GM18507 (cell line): ENCODE data around the gene ARHGEF12.

ENCODE experiments used
- DNase-seq: peaks from one replicate; pipeline ENCODE4 v3.0.0; 2011; ENCODE audit warnings: low read depth; ENCODE audit not compliant: insufficient read length; ENCODE audit errors: extremely low spot score
- FAIRE-seq: peaks from 2 replicates; lab custom pipeline; 2011; peaks lifted over from hg19 to GRCh38; lab: Jason Lieb, UNC

ARHGEF12 gene

DNA sequence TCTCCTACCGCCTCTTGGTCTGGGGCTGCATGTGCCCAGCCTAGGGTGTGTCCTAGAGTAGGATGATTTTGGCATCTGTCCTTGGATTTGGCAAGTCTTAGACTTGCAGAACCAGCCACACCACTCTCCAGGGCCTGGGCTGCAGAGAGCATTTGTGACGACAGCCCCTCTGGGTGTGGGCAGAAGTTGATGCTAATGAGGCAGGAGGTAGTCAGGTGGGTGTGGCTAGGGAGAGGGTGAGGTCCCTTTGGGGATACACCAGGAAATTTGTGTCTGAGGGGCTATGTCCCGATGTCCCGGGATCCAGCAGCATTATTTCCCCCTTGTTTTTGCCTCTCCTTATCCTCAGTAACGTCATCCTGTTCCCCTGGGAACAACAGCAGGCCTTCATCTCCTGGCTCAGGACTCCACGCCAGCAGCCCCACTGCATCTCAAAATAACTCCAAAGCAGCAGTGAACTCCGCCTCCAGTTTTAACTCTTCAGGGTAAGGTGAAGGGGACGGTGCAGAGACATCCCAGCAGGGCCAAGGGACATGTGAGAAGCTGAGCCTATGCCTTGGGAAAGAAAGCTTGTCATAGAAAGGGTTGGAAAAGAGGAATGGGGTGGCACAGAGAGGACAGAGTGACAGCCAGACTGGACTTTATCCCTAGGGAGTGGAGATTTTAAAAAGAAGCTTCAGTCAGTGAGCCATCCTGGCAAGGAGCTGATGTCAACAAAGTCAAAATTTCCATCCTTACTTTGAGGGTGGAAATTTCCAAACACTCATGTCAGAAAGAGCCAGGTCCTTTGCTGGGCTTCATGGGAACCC lies 19.1 kb upstream of the ARHGEF12 start:
- DNase-seq = no peak
- FAIRE-seq = no peak

DNA sequence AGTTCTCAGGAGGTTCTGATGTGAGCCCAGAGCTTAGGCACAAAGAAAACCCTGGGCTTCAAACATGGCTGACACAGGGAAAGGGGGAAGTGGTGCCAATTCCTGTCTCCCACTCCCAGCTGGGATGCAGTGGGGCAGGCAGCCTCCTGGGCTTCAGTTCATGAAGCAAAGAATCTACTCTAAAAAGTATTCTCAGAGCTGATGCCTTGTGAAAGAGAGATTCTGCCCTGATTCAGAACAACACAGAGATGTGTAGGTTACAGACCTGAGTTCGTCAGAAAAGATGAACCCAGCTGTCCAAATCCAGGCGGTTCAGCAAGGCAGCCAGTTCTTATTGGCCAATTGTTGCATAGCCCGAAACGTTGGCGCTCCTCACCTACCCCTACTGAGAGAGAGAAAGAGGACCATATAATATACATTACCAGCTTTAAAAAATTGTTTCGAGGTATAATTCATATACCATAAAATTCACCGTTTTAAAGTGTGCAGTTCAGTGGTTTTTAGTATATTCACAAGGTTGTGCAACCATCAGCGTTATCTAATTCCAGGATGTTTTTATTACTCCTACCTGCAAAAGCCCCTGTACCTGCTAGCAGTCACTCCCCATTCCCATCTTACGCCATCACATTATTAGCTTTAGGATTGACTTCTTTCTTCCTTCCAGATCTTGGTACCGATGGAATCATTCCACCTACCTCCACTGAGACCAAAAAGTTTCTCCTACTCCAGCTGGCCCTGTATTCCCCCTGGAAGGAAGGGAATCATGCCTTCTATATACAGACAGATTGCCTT lies 18.3 kb upstream of the ARHGEF12 start:
- DNase-seq (no peak), FAIRE-seq (no peak)

DNA sequence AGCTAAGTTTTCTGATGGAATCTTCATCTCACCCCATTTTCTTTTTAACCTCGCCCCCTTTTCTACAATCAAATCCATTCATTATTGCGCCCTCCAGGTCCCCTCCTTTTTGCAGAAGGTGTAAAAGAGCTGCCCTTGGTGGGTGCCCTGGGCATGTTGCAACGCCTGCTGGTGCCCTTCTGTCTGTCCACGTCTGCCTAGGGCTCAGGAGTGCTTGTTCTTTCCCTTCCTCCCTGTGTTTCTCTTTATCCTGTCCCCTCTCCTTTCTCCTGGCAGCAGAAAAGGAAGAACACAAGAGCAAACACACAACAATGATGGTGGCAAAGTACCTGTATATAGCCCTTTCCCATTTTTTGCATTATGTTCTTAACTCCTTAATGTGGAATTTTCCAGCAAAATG lies 17.3 kb upstream of the ARHGEF12 start:
- FAIRE-seq (no peak), DNase-seq (no peak)

DNA sequence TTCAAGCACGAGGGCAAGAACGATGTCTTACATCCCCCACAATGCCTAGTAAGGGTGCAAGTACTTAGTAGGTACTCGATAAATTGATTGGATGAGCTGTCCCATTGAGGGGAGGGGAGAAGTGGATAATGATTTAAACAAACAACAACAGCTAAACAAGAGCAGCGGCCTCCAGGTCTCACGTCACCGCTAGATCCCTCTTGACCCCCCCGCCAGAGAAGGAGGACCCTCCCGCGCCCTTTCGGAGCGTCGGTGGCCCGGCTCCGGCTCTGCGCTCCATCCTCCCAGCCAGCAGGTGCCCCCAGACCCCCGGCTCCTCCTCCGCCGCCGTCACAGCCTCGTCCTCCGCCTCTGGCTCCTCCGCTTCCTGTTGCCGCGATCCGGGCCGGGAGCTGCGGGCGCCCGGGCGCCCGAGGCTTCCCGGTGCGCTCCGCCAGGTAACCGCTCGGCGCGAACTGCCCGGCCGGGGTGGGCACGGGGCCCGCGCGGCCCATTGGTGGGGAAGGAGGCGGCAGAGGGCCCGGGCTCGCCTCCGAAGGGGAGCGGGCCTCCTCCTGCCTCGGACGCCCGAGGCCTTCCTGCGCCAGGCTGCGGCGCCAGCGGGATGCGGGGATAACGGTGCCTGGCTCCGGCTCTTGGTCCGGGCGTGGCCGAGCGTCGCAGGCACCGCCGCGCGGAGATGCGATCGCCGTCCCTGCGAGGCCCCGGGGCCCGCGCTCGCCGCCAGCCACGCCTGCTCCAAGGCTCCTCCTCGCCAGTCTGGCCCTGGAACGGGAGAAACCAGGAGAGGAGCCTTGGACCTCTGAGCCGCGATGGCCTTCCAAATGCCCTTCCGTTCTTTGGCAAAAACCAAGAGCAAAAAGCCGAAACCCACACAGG lies 11.0 kb upstream of the ARHGEF12 start, which contains the start of gene TLCD5:
TSS of gene TLCD5 (plus strand) at position 368 of the 879 bp plus-strand sequence. CDS start 2,143 bp downstream, outside the sequence.
- FAIRE-seq (no peak), DNase-seq (no peak)

DNA sequence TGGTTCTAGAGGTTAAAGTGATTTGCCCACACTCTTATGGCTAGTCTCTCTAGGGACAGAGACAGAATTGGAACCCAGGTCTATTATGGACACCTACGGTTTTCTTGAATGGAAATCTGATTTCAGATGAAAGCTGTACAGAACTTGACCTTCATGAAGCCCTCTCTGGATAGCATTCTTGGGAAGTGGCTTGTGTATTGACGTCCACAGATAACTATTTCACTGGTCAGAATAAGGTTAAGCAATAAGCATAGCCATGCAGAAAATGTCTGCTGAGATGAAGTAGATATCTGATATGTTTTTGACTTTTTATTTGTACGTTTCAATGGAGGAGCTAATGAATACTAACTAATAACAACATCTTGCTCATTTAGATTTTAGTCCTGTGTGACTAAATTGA lies 10.0 kb upstream of the ARHGEF12 start:
- no peak for DNase-seq
- no peak for FAIRE-seq

DNA sequence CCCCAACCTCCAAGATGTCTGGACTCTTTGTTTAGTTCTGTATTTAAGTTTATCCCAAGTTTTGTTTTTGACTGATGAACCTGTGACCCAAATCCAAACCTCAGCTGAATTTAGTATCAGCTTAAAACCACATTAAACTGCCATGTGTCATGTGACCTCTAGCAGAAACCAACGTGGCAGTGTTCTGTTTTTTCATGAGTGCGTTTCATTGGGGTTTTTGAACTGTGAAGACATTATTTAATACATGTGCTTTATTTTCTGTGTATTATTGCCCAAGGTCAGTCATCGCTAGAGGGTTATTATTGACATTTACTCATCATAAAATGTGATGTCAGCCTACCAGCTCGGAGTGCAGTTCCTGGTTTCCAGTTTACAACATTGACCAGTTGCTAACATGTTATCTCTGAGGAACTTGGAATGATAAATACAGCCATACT lies 9.3 kb upstream of the ARHGEF12 start:
- FAIRE-seq = no peak
- no peak for DNase-seq

DNA sequence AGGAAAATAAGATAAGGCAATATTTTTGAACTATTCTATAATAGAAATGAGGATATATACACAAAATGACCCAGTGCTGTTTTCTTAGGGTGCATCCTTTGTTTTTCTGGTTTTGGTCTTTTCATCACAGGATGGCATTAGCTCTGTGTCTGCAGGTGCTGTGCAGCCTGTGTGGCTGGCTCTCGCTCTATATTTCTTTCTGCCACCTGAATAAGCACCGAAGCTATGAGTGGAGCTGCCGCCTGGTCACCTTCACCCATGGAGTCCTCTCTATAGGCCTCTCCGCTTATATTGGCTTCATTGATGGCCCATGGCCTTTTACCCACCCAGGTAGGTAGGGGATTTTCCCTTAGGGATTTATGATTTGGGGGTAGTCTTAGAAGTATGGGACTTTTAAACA lies 8.9 kb upstream of the ARHGEF12 start:
- FAIRE-seq = no peak

DNA sequence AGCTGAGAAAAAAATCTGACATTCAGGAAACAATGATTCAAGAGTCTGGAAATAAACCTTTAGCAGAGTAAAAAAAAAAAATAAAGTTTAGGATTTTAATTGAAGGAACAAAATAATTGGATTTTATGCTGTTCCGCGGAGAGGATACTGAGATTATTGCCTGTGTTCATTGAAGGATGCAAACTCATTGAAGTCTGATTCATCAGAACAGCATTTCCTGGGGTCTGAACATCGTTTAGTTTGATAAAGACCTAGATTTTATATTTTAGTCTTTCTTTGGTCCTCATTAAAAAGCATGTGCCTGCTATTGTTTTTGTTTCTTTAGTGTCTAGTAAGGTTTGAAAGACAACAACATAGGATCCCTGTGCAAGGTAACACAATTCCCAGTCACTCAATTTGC lies 6.7 kb upstream of the ARHGEF12 start:
- FAIRE-seq (no peak), DNase-seq (no peak)

More for the DNA sequence above, 8.9 kb upstream of the ARHGEF12 start:
- no peak for DNase-seq

DNA sequence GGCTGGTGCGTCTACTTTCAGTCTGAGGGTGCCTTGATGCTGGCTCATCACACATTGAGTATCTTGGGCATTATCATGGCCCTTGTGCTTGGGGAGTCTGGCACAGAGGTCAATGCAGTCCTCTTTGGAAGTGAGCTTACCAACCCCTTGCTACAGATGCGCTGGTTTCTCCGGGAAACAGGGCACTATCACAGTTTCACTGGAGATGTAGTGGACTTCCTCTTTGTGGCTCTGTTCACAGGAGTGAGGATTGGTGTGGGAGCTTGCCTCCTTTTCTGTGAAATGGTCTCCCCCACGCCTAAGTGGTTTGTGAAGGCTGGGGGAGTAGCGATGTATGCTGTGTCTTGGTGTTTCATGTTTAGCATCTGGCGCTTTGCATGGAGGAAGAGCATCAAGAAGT lies 6.2 kb upstream of the ARHGEF12 start:
- FAIRE-seq = no peak
- DNase-seq = no peak

DNA sequence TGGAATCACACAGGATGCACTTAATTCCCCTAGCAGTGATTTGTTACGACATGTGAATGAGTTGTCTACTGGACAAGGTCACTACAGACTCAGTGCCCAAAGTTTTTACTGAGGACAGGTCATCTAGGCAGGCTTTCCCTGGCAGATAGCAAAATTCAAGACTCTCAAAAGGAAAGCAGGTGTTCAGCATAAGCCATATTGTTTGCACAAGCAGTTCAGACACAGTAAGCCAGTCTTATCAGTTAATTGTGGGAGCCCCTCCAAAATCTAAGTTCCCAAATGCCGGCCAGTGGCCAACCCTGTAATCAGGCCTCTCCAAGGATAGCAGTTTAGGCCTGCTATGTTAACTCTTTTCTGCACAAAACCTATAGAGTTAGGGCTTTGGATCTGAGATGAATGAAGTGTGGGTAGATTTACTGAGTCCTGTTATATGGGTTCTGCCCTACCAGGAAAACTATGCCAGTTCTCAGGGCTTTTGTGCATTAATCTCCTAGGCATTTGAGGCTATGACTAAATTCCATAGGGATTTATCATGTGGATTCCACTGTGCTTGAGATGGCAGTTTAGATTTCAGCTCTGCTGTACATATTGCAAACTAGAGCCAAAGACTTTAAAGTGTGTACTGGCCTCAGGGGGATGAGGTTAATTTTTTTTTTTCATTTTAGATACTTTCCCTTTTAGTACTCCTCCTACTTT lies 4.8 kb upstream of the ARHGEF12 start:
- no peak for DNase-seq
- FAIRE-seq = no peak

DNA sequence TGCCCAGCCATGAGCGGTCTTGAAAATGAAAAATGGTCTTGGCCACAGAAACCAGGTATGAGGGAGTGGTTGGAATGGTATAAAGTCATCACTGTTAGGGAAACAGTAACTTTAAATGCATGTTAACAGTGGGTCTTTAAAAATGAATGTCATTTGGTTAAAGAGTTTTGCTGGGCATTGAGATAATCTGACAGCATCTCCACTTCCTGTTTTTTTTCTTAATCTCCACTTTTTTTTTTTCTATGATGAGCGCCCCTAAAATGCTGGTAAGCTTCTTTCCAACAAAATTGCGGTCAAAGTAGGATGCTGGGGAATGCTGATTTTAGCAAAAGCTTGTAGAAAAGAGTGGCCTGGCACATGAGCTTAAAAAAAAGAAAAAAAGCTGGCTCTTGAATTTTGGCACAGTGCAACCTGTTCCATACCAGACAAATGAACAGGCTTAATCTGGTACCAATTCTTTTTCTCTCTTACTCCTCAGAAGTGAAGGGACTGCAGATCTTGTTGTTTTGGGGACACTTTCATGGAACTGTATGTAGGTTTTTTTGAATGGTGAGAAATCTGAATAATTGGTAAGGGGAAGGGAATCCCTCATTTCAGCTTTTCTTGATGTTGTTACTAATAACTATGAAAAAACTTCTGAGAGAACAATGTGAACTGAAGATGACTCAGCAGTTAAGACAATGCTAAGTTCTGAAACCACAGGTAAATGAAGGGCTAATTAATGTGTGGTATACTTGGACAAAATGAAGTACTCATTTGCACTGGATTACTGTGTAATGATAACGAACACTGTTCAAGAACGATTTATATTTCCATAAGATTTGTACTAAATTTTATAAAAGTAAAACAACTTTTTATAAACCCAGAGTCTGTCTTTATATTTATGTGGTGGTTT lies 3.1 kb upstream of the ARHGEF12 start:
- DNase-seq (no peak), FAIRE-seq (no peak)

DNA sequence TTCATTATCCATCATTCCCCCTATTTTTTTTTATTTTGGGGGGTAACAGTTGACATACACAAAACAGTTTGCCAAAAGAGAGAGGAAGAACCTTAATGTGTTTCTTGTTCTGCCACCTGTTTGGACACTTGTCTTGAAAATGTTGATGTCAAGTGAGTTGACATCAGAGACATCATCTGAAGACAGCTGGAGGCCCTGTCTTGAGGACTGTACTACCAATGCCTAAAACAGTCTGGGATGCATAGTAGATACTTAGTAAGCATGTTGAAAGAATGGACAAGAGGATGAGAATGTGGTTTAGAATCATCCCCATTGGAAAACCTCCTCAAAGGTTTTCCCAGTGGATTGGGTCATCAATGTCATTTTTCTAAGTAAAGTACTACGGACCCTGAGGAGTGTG lies 2.4 kb upstream of the ARHGEF12 start:
- DNase-seq (no peak), FAIRE-seq (no peak)

DNA sequence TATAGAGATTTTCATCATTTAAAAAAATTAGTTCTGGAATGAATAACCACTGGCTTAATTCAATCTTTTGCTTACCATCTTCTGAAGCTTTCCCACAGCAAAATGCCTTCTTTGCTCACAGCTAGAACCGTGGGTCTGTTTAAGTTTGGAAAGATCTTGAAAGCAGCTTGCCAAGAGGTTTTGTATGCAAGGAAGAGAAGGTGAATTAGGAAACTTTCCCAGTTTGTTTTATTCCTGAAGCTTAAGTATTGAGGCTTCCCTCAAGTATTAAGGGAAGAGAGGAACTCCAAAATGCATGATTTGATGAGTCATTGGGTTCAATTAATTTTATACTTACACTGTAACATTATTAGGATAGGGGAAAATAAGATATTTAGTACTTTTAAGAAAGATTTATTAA lies 1.9 kb upstream of the ARHGEF12 start:
- FAIRE-seq (no peak), DNase-seq (no peak)

DNA sequence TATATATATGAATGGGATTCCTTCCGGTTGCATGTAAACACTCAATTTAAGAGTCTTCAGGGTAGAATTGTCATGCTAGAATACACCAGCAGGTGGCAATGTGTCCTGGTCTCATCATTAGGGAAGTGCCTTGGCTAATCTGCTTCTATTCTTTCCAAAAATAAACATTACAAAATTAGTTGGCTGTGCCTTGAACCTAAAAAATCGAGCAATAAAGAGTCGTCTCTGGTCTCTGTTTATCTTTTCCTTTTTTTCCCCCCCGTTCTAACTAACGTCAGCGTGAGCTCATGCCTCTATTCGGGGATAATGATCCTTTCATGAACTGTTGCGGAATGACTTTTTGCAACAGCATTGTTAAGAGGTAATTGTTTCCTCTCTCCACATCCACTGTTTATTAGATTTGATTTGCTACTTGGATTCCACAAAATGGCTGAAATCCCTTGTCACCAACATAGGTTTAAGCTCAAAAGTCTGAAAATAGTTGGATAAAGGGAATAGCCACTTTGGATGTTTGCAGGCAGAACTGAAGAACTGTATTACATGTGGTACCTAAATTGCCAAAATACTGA lies 1.2 kb upstream of the ARHGEF12 start:
- FAIRE-seq (no peak), DNase-seq (no peak)

DNA sequence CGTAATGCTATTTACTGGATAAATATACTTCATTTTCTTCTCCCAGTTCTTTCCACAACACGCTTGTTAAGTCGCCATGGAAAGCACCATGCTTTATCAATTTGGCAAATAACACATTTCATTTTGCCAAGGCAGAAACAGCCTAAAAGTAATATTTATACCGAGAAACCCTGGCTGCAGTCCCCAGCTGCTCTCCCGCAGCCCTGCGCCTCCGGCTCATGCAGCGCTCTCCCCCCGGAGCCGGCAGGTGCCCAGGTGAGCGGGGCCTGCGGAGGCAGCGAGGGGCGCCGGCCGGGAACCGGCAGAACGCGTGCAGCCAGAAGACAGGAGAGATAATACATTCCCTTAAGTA lies 681 bp upstream of the ARHGEF12 start:
- FAIRE-seq = no peak

DNA sequence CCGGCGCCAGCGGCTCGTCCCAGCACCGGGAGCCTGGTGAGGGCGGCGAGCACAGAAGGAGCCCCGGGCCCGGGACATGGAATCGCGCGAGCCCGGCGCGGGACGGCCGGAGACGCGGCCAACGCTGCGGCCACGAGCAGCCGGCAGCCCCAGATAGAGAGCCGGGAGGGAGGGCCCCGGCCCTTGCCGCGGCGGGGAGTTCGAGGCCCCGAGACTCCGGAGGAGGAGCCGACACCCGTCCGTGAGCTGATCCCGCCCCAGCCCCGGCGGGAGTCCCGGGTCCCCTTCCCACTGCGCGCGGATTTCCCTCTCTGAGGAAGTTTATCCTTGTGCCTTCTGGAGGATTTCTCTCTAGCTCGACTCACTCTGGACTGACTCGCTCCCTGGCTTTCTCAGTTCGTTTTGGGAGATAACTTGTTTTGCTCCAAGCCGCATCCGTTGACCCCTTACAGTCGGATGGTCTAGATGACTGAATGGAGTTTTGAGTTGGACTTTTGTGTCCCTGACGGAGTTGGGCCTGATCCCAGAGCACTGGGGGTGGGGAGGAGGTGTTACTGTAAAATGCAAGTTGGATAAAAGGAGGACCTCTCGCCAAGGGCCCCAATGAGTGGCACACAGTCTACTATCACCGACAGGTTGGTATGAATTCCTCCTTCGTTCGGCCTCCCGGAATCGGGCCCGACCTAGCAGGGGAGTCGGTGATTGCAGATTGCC lies 585 bp downstream of the ARHGEF12 start:
- no peak for DNase-seq

More for the DNA sequence above, 681 bp upstream of the ARHGEF12 start:
- DNase-seq = no peak

DNA sequence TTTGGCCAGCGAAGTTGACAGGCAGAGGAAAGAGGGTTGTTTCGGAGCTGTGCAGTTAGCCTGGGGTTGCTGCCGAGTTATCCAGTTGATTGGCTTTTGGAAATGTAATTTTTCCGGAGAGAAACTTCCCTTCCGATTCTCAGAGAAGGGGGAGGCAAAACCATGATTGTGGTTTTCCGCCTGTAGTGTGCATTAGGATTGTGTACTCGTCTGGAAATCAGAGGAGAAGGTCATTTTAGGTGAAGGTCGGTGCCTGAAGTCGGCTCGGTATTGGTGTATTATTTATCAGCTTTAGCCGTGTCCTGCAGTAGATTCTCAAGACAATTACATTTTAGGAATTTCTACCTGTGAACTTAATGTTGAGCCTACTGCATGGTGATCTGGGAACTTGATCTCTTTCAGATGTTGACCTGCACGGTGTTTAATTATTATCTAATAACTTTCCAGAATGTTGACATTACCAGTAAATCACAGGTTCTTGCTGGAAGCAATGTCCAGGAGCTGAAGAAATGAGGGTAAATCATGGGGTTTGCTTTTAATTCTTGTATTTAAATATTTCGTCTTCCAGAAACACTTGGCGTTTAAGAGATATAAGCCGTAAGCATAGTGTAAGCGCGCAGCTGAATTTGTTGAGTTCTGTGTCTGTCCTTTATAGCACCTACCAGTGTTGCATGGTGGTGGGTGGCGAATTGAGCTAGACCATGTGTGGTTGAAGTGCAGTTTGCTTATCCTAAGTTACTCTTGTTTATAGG lies 1.3 kb downstream of the ARHGEF12 start:
- FAIRE-seq (no peak), DNase-seq (no peak)

More for the DNA sequence above, 585 bp downstream of the ARHGEF12 start:
- FAIRE-seq = peak; percentile 15
